HG03575 (cell line): ENCODE measurements around the gene SLC5A11.

ENCODE experiments used
- ATAC-seq: cut with Tn5 transposase; IDR thresholded peaks from one replicate; pipeline ENCODE4 v1.9.1; 2021; ENCODE audit not compliant: unreplicated experiment, insufficient number of reproducible peaks, low FRiP score; ENCODE audit errors: extremely low read depth

Gene SLC5A11

DNA sequence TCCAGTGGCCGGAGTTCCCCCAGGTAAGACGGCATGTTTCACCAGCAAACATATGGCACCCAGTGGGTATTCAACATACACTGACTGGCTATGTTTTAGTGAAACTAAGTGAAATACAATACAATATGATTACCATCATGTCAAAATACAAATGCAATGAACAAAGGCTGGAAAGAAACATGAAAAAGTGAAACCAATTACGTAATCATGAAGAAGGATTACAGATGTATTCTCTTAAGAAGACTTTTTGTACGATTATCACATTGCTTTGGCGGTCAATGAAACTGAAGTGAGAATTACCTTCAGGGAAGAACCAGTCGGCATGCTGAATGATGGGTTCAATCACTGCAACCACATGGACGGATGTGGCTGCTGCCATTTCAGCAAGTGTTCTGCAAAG lies 97.7 kb downstream of the SLC5A11 start:
- ATAC-seq = no peak

DNA sequence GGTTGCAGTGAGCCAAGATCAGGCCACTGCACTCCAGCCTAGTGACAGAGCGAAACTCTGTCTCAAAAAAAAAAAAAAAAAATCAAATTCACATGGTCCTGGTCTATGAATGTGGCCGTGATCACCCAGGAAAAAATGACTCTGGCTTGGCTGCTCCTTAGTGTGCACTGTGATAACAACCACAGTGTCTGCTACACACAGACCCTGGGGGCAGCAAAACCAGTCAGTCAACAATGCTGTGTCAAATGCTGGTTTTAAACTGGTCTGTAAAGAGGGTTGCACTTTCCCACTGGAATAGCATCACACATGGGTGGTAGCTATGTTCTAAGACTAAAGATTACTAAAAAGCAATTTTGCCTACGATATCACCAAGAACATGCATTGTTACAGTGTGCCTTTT lies 98.4 kb downstream of the SLC5A11 start:
- ATAC-seq = no peak

DNA sequence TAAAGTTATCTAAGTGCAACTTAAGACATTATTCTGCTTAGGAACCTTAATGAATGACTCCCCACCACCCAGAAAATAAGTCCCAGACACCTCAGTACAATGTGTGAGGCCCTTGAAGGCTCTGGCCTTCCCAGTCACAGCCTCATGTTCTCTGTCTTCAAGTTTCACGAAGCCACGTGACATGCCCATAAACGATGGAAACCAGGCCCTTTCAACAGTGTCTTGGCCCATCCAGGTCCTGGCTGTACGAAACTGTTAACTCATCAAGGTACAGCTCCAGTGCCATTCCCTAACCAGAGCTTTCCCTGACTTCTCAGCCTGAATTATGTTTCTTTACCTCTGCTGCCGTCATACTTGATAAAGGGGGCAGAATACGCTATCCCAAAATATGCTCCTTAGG lies 100.4 kb downstream of the SLC5A11 start:
- no peak for ATAC-seq

DNA sequence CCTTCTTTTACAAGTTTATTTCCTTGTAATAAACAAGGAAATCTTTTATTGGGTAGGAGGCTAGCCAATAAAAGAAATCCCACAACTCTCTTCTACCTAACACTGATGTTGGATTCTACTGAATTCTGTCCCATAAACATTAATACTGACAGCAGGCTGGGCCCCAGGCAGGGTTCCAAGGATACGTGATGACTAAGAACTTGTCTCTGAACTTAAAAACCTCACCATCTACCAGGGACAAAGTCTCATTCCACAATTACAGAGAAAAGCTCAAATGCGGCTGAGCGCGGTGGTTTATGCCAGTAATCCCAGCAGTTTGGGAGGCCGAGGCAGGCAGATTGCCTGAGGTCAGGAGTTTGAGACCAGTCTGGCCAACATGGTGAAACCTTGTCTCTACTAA lies 104.5 kb downstream of the SLC5A11 start:
- ATAC-seq = no peak

DNA sequence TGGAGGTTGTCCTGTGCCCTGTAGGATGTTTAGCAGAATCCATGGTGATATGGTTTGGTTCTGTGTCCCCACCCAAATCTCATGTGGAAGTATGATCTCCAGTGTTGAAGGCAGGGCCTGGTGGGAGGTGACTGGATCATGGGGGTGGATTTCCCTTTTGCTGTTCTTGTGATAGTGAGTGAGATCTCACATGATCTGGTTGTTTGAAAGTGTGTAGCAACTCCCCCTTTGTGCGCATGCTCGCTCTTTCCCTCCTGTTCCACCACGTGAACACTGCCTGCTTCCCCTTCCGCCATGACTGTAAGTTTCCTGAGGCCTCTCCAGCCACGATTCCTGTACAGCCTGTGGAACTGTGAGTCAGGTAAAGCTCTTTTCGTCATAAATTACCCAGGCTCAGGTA lies 107.5 kb downstream of the SLC5A11 start:
- ATAC-seq = no peak

DNA sequence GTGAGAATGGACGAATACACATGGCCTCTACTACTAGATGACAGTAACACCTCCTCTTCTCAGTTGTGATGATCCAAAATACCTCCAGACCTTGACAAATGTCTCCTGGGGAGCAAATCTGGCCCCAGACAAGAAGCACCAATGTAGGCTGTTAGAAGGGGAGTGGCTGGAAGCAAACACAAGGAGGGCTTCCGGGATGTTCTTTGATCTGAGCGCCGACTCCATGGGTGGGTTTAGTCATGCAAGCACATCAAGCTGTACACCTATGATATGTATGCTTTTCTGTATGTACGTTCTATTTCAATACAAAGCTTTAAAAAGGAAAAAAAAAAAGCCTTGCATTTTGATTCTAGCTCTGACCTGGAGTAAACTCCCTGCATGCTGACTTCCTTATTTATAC lies 108.0 kb downstream of the SLC5A11 start:
- ATAC-seq = no peak

DNA sequence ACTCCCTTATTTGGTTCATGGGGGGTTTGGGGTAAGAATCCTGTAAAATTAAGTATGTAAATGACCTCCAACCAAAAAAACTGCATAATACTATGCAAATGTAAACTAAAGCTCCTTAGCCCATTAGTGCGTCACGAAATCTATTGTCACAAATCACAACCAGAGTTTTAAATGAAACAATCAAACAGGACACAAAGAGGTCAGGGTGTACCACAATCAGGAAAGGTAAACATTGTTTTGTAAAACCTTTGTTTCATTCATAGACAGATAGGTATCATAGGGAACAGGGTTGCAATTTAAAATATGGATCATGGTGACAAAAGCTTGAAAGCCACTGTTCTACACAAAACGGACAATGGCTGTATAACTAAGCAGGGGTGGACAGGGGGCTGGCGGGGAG lies 108.4 kb downstream of the SLC5A11 start:
- ATAC-seq = no peak

DNA sequence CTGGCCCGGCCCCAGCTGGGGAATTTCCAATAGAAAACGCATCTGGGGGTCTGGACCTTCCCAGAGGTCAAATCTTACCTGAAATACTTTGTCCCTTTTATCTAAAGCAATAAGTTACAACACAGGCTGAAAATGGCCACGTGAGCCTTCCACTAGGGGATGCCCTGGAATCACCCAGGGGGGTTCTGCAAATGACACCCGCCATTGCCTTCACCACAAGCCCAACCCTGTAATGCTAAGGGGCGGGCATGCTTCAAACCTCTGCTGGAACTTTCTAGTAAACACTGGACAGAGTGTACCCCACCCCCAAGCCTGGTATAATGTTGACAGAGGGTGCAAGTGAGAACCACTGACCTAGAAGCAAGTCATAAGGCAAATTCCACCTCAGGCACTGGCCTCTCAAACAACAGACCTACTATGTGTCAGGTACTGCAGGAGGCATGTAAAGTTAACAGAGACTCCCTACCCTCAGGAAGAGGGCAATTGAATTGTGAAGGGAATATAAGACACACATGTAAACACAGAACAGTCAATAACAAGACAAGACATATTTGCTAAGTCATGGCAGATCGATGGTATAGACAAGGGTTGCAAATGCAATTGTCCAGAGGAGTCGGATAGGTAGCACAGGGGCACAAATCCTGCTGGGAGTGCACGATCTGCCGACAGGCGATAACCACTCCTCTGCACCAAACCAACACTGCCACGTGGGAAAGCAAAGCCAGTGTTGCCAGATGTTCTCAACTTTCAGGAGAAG lies 110.4 kb downstream of the SLC5A11 start:
- ATAC-seq = no peak

DNA sequence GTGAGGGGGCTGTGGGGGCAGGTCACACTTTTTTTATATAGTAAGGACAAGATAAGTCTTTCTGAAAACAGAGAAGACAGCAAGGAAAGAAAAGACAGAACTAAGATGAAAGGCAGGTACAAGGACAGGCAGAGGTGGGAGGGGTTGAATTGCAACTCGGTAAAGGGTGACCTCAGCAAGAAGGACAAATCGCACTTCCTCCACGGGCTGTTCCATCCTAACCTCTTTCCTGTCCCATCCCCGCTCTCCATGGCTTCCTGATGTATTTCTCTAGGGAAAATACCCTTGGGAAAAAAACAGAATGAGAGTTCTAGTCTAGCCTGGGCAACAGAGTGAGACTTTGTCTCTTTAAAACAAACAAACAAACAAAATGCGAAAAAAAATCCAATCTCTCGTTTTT lies 112.1 kb downstream of the SLC5A11 start:
- no peak for ATAC-seq
